ENCODE data around the gene MYZAP.
"Not testable (repeated sequence)": the region's sequence is repeated elsewhere in the genome, so short reads cannot be mapped to it uniquely, and the experiment has no call there.

The MYZAP gene

GRCh38 chr15:57592836-57593420 is 1.2 kb downstream of the MYZAP start:
- no peak for DNase-seq (ENCODE audit: low spot score)

- DNase-seq (ENCODE audit: low spot score) = no peak
Observed at GRCh38 chr15:57594479-57594878, 2.8 kb downstream of the MYZAP start.

GRCh38 chr15:57595011-57595866 is 3.5 kb downstream of the MYZAP start:
- no peak for DNase-seq (ENCODE audit: low spot score)

- DNase-seq (ENCODE audit: low spot score) = no peak
Observed at GRCh38 chr15:57596301-57596855, 4.7 kb downstream of the MYZAP start.

GRCh38 chr15:57596978-57597377 is 5.3 kb downstream of the MYZAP start:
- DNase-seq (ENCODE audit: low spot score) = no peak

GRCh38 chr15:57597431-57597830 is 5.7 kb downstream of the MYZAP start:
- no peak for DNase-seq (ENCODE audit: low spot score)

DNA sequence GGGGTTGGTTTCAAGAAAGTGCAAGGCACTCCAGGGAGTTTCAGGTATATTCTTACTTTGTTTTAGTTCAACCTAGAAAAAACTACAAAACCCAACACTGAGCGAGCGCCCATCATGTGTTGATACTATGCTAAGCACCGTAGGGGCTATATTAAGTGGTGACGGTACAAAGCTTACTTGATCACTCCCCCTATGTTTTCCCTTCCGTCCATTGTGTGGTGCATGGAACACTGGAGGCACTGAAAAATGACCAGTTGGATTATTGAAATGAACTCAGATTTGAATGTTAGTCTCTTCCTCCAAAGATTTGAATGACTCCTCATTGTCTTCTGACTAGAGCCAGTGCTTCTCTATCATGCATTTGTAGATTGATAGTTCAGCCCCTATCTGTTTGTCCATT is 6.6 kb downstream of the MYZAP start:
- no peak for DNase-seq (ENCODE audit: low spot score)

DNA sequence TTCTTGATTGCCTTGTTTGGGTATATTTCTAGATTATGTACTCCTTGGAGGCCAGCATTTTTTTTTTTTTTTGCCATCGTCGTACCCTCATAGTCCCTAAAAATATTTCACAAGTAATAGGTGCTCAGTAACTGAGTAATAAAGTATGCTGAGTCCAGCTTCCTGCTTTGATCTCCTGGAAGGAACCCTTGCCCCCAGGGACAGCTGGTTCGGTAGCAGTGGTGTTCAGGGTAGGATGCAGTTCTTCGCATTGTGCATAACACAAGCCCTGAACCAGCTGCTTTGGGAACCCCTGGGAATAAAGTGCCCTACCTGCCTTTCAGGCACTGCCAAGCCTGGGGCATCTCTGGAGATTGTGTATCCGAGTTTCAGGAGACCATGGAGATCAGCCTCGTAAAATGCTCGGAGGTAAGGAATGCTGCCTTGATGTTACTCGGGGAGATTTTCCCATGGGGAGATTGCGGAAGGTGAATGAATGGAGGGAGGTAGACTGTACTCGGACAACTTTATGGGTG is 7.6 kb downstream of the MYZAP start:
- no peak for DNase-seq (ENCODE audit: low spot score)

GRCh38 chr15:57600197-57600596 is 8.5 kb downstream of the MYZAP start:
- DNase-seq (ENCODE audit: low spot score) = no peak

GRCh38 chr15:57604507-57604906 is 12.8 kb downstream of the MYZAP start:
- no peak for DNase-seq (ENCODE audit: low spot score)

- no peak for DNase-seq (ENCODE audit: low spot score)
Observed at GRCh38 chr15:57605491-57605890, 13.8 kb downstream of the MYZAP start.

GRCh38 chr15:57606048-57606447 is 14.3 kb downstream of the MYZAP start:
- no peak for DNase-seq (ENCODE audit: low spot score)

DNA sequence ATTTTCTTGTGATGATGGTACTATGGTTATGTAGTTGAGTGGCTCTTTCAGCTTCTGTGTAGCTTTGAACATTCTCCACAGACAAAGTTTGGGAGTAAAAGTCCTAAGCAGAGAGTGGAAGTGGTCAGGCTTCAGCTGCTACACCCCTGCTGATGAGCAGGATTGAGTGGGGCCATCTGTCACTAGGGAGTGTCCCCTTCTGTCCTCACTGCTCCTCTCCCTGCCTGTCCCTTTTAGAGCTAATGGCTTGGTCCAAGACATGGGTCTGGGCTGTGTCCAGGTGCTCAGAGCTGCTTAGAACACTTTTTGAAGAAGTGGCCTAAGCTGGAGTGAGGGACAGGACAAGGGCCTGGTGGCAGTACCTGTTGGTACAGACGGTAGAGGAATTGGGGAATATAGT is 15.1 kb downstream of the MYZAP start:
- no peak for DNase-seq (ENCODE audit: low spot score)

DNA sequence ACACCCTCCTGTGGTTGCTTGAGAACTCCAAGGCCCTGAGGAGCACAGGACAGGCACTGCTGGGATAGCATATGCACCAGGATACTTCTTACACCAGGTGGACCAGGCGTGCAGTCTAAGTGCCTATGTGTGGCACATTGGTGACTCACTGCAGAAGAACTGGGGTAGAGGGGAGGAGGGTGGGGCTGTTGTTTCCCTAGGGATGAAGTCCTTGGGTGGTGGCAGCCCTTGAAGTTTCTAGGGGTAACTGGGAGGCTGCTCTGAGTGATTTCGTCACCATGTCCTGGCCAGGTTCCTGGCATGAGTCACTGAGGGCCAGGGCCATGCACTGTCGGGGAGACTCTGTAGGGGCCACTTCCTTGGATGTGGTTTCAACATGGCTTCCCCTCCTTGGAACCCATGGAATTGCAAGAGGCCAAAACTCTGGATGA is 15.9 kb downstream of the MYZAP start:
- no peak for DNase-seq (ENCODE audit: low spot score)

DNA sequence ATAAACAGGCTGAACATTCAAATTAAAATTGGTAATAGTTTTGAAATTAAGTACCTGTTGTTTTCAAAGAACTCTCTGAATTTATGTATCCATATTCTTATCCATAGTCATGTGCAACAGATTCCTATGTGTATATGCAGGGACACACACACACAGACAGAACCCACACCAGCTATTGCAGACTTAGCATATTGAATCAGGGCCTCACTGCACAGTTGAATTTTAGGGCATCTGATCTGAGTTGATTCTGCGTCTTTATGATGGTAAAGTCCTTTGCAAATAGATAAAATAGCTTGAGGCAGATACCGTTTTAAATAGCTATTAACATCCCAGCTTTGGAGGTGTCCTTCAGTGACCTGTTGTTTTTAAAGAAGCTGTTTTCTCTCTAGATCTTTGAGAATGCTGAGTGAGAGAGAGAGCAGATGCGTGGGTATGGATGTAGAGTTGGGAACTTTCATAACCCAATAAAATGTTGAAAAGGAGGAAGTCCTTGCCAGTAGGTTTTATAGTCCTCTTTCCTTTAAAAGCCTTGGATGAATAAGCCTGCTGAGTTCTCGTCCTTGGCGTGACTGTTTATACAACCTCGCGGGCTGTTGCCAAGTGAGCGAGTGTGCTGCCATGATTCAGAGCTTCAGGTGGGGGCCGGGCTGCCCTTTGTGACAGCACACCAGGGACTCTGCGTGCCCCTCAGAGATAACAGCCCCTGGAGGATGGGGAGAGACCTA is 18.3 kb downstream of the MYZAP start:
- DNase-seq (ENCODE audit: low spot score) = no peak

DNA sequence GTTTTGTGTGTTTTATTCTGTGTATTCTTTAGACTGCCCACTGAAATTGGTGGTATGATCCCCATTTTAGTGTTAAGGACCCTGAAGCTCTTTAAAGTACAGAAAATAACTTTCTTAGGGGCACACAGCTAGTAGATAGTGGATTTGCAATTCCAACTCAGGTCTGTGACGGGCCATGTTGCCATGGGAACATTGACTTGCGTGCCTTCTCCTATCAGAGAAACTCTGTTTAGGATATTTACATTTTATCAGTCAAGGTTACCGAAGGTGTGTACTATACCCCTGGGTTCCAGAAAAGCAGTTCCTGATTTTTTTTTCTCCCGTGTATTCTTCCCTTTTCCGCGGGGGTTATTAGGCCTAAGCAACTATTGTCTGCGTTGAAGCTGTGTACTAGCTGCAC is 19.4 kb downstream of the MYZAP start:
- no peak for DNase-seq (ENCODE audit: low spot score)

GRCh38 chr15:57611938-57612337 is 20.2 kb downstream of the MYZAP start:
- DNase-seq (ENCODE audit: low spot score) = no peak

DNA sequence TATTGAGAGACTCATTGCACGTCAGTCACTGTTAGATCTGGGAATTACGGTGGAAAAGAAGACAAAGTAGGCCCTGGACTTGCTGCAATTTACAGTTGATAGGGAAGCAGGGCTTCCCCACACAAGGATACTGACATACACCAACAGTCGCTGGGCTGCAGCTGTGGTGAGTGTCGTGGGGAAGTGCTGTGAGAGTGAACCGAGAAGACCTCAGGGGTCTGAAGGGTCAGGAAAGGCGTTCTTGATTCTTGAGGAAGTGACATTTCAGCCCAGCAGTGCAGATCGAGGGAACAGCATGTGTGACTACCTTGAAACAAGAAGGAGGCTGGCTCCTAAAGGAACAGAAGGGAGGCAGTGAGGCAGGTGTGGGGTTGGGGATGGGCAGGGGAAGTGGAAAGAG is 22.5 kb downstream of the MYZAP start:
- DNase-seq (ENCODE audit: low spot score) = no peak

DNA sequence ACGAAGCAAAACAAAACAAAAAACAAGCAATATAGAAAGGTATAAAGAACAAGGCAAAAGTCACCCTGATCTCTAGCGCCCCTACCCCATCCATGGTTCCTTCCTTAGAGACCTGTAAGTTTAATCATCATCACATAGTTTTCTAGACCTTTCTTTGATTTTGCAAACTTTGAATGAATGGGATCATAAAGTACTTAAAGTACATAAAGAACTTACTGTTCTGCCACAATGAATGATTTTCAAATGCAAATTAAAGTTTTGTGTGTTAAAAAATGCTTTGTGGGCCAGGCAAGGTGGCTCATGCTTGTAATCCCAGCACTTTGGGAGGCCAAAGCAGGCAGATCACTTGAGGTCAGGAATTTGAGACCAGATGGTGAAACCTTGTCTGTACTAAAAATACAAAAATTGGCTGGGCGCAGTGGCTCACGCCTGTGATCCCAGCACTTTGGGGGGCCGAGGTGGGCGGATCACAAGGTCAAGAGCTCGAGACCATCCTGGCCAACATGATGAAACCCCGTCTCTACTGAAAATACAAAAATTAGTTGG is 24.3 kb downstream of the MYZAP start:
- not testable (repeated sequence) for DNase-seq (ENCODE audit: low spot score)

- DNase-seq (ENCODE audit: low spot score) = no peak
Observed at GRCh38 chr15:57618325-57618724, 26.6 kb downstream of the MYZAP start.

DNA sequence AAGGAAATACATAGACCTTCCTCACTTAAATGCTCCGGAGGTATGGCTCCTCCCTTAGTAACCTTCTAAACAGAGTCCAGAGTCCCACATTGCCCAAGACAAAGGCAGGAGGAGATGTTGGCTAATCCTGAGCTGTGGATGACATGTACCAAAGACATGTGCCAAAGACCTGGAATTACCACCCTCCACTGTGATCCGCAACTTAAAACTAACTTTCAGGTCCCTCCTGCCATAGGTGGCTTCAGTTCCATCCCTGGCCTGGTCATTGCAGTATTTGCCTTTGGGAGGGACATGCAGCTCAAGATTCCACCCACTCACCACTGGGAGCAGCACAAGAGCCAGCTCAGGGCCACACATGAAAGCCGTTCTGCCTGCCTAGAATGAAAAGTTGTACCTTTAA is 28.0 kb downstream of the MYZAP start:
- no peak for DNase-seq (ENCODE audit: low spot score)

DNA sequence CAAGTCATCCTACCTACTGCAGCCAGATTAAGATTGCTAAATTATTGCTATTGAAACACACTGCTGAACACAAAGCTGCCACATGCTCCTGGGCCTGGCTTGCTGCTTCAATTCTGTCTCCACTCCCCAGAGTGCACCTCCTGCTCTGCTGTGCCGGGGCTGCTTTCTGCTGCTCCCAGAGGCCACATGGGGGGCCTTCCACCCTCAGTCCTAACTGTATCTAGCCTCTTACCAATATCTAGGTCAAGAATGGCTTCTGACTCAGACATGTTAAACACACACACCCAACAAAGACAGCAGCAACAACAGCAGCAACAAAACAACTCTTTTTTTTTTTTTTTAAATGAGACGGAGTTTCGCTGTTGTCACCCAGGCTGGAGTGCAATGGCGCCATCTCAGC is 33.0 kb downstream of the MYZAP start:
- no peak for DNase-seq (ENCODE audit: low spot score)
